Mesenchymal stem cell (in vitro differentiated cells and primary cell): Measurements from ENCODE around the gene HTRA2.

ENCODE experiments used
- DNase-seq: peaks from one replicate; pipeline ENCODE4 v3.0.0-alpha.2; 2013
- H2AFZ ChIP-seq: one replicate; pipeline ENCODE4 v1.6.1; 2013; ENCODE audit warnings: low read depth, mild to moderate bottlenecking, control low read depth, inconsistent platforms, low read length, moderate library complexity
- H2AK5ac ChIP-seq: 2 replicates; pipeline ENCODE4 v1.6.1; 2013; ENCODE audit warnings: low read length, moderate library complexity, mild to moderate bottlenecking, inconsistent platforms; ENCODE audit not compliant: severe bottlenecking
- H2BK120ac ChIP-seq: one replicate; pipeline ENCODE4 v1.6.1; 2013; ENCODE audit warnings: low read depth, mild to moderate bottlenecking, inconsistent platforms, low read length, moderate library complexity
- H2BK12ac ChIP-seq, 2 experiments: one replicate each; pipeline ENCODE4 v1.6.1; 2013; ENCODE audit warnings: inconsistent platforms in 2 of 2, low read length in 2 of 2, mild to moderate bottlenecking in 2 of 2, moderate library complexity in 2 of 2, control low read depth in 1 of 2
- H2BK15ac ChIP-seq: one replicate; pipeline ENCODE4 v1.6.1; 2013; ENCODE audit warnings: mild to moderate bottlenecking, low read depth, inconsistent platforms; ENCODE audit not compliant: poor library complexity, severe bottlenecking
- H2BK5ac ChIP-seq: 2 replicates; pipeline ENCODE4 v1.6.1; 2013; ENCODE audit warnings: low read depth, mild to moderate bottlenecking, low read length, control low read depth, inconsistent platforms; ENCODE audit not compliant: poor library complexity, severe bottlenecking
- H3K14ac ChIP-seq, 2 experiments: one replicate each; pipeline ENCODE4 v1.6.1; 2013; ENCODE audit warnings: inconsistent platforms in 2 of 2, low read length in 2 of 2, control low read depth in 1 of 2, mild to moderate bottlenecking in 1 of 2, moderate library complexity in 1 of 2
- H3K18ac ChIP-seq, 2 experiments: one replicate each; pipeline ENCODE4 v1.6.1; 2013; ENCODE audit warnings: inconsistent platforms in 2 of 2, low read length in 2 of 2, control low read depth in 1 of 2, low read depth in 1 of 2, mild to moderate bottlenecking in 1 of 2
- H3K23ac ChIP-seq, 2 experiments: one replicate each; pipeline ENCODE4 v1.6.1; 2013; ENCODE audit warnings: inconsistent platforms in 2 of 2, low read length in 2 of 2, mild to moderate bottlenecking in 2 of 2, moderate library complexity in 2 of 2, control low read depth in 1 of 2
- H3K27ac ChIP-seq: 2 replicates; pipeline ENCODE4 v1.5.1; 2013; ENCODE audit warnings: mild to moderate bottlenecking, moderate library complexity, low read length, control low read depth, inconsistent platforms; ENCODE audit not compliant: poor library complexity, severe bottlenecking
- H3K27me3 ChIP-seq, 2 experiments: 2 replicates each; pipeline versions ENCODE4 v1.6.1 to v1.7.0; 2013; ENCODE audit warnings: low read length in 2 of 2, mild to moderate bottlenecking in 2 of 2, moderate library complexity in 2 of 2, control low read depth in 1 of 2, inconsistent platforms in 1 of 2; ENCODE audit not compliant: control insufficient read depth in 1 of 2, insufficient read depth in 1 of 2
- H3K36me3 ChIP-seq, 2 experiments: 2 replicates each; pipeline versions ENCODE4 v1.6.1 to v1.7.0; 2013; ENCODE audit warnings: low read length in 2 of 2, control low read depth in 1 of 2, inconsistent platforms in 1 of 2, low read depth in 1 of 2, mild to moderate bottlenecking in 1 of 2; ENCODE audit not compliant: insufficient read depth in 2 of 2, control insufficient read depth in 1 of 2
- H3K4ac ChIP-seq, 2 experiments: one replicate each; pipeline ENCODE4 v1.6.1; 2013; ENCODE audit warnings: inconsistent platforms in 2 of 2, low read length in 2 of 2, mild to moderate bottlenecking in 2 of 2, moderate library complexity in 2 of 2, control low read depth in 1 of 2, low read depth in 1 of 2
- H3K4me1 ChIP-seq: 2 replicates; pipeline ENCODE4 v1.6.1; 2013; ENCODE audit warnings: low read depth, low read length, control low read depth; ENCODE audit not compliant: control insufficient read depth, insufficient read depth
- H3K4me2 ChIP-seq: 2 replicates; pipeline ENCODE4 v1.6.1; 2013; ENCODE audit warnings: low read length, mild to moderate bottlenecking, inconsistent platforms; ENCODE audit not compliant: poor library complexity, severe bottlenecking
- H3K4me3 ChIP-seq, 2 experiments: 2 replicates each; pipeline versions ENCODE4 v1.5.1 to v1.7.0; 2013; ENCODE audit warnings: low read length in 2 of 2, mild to moderate bottlenecking in 2 of 2, control low read depth in 1 of 2, low read depth in 1 of 2; ENCODE audit not compliant: insufficient read depth in 1 of 2
- H3K79me1 ChIP-seq: replicated peaks from 2 replicates; pipeline ENCODE4 v1.6.1; 2013; ENCODE audit warnings: mild to moderate bottlenecking, control low read depth, low read length, inconsistent platforms; ENCODE audit not compliant: poor library complexity, severe bottlenecking
- H3K9ac ChIP-seq: 2 replicates; pipeline ENCODE4 v1.7.0; 2013; ENCODE audit warnings: mild to moderate bottlenecking, low read length, moderate library complexity
- H3K9me3 ChIP-seq: 2 replicates; pipeline ENCODE4 v1.7.0; 2013; ENCODE audit warnings: mild to moderate bottlenecking, low read length; ENCODE audit not compliant: control insufficient read depth
- H4K8ac ChIP-seq: one replicate; pipeline ENCODE4 v1.6.1; 2013; ENCODE audit warnings: inconsistent platforms, mild to moderate bottlenecking, low read length, moderate library complexity
- H4K91ac ChIP-seq: one replicate; pipeline ENCODE4 v1.6.1; 2013; ENCODE audit warnings: mild to moderate bottlenecking, low read length, inconsistent platforms
- WGBS: methylation state at CpG from one replicate; pipeline ENCODE4 v1.1.7; 2013; ENCODE audit warnings: mixed read lengths; 5-methylcytosine and 5-hydroxymethylcytosine counted together

The HTRA2 gene

GRCh38 chr2:74581463-74581862, 51.7 kb downstream of the HTRA2 start:
- Histone ChIP-seq H2BK120ac (no peak overlapping the region), H4K8ac (no peak overlapping the region), H3K4me3 (no peak overlapping the region), H3K23ac (no peak overlapping the region), H3K4me2 (no peak overlapping the region), H2BK5ac (no peak overlapping the region), H3K79me1 (no peaks in the 10 kb centered on the region), H3K36me3 (no peaks in the 10 kb centered on the region), H3K4ac (no peak overlapping the region), H3K27me3 (no peaks in the 10 kb centered on the region), H2AK5ac (no peak overlapping the region), H4K91ac (no peak overlapping the region), H3K9ac (no peak overlapping the region), H2BK15ac (no peak overlapping the region), H2AFZ (no peak overlapping the region), H3K27ac (no peak overlapping the region), H3K9me3 (no peaks in the 10 kb centered on the region), H3K4me1 (peaks cover 4% of the 10 kb centered on the region), H3K18ac (no peak overlapping the region), H2BK12ac (no peak overlapping the region), H3K14ac (no peak overlapping the region)
- DNase-seq, result no peak
- 80% methylated on average over 2 of the region's 3 CpGs for WGBS

GRCh38 chr2:74582184-74582583, 52.5 kb downstream of the HTRA2 start:
- H3K36me3 ChIP-seq, result no peaks in the 10 kb centered on the region
- H3K9me3 ChIP-seq, result no peaks in the 10 kb centered on the region
- peaks cover 4% of the 10 kb centered on the region for H3K4me1 ChIP-seq
- H3K23ac ChIP-seq, result no peak overlapping the region
- no peak overlapping the region for H2AFZ ChIP-seq
- no peak overlapping the region for H2BK15ac ChIP-seq
- H2BK12ac ChIP-seq, result no peak overlapping the region
- H3K9ac ChIP-seq, result no peak overlapping the region
- no peak overlapping the region for H3K4me3 ChIP-seq
- no peak overlapping the region for H3K18ac ChIP-seq
- H3K27me3 ChIP-seq, result no peaks in the 10 kb centered on the region
- no peak overlapping the region for H4K91ac ChIP-seq
- DNase-seq, result no peak
- no peak overlapping the region for H2BK5ac ChIP-seq
- WGBS, result no CpG with 5 or more reads among the region's 2 CpGs
- no peak overlapping the region for H3K4me2 ChIP-seq
- no peak overlapping the region for H2AK5ac ChIP-seq
- H2BK120ac ChIP-seq, result no peak overlapping the region
- H3K4ac ChIP-seq, result no peak overlapping the region
- no peaks in the 10 kb centered on the region for H3K79me1 ChIP-seq
- no peak overlapping the region for H4K8ac ChIP-seq
- no peak overlapping the region for H3K27ac ChIP-seq
- no peak overlapping the region for H3K14ac ChIP-seq
